Cardiac fibroblast (primary cell): ENCODE results near the gene SDC1.
"Not testable (repeated sequence)": the region's sequence is repeated elsewhere in the genome, so short reads cannot be mapped to it uniquely, and the experiment has no call there.

Experiments used
- DNase-seq, 2 donors: peaks; one replicate each; pipeline versions ENCODE4 v3.0.0 to v3.0.0-alpha.2; 2010; ENCODE audit warnings: low read depth in 2 of 2
- H3K4me3 ChIP-seq, 2 donors: replicated peaks in 1 of 2; 1 replicate in 1 of 2; 2 replicates in 1 of 2; pipeline ENCODE4 v1.5.1; 2011; ENCODE audit warnings: low read depth in 2 of 2, low read length in 2 of 2, mild to moderate bottlenecking in 2 of 2, moderate library complexity in 1 of 2
- TF ChIP-seq, protein P1 (sequence below): IDR thresholded peaks from one replicate; pipeline ENCODE4 v1.5.1; 2011; ENCODE audit warnings: low read depth, mild to moderate bottlenecking, low read length, inconsistent platforms

Gene SDC1

DNA sequence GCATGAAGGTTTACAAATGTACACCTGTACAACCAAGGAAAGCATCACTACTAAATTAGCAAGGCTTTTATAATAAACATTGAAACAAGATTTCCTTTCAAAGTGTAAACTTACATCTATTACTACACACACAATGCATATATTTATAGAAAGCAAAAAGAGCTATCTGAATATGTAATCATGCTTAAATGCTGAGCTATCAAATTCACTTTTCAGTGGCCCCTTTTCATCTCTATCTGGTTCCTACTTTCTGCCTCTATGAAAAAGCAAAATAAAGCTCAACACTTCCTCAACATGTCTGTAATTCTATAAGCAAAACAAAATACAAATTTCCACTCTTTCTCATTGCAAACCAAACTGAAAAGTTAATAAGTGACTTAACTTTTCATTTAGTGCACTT, 25.5 kb upstream of the SDC1 start:
- H3K4me3 ChIP-seq: no peak overlapping the region
- TF ChIP-seq, protein P1, sequence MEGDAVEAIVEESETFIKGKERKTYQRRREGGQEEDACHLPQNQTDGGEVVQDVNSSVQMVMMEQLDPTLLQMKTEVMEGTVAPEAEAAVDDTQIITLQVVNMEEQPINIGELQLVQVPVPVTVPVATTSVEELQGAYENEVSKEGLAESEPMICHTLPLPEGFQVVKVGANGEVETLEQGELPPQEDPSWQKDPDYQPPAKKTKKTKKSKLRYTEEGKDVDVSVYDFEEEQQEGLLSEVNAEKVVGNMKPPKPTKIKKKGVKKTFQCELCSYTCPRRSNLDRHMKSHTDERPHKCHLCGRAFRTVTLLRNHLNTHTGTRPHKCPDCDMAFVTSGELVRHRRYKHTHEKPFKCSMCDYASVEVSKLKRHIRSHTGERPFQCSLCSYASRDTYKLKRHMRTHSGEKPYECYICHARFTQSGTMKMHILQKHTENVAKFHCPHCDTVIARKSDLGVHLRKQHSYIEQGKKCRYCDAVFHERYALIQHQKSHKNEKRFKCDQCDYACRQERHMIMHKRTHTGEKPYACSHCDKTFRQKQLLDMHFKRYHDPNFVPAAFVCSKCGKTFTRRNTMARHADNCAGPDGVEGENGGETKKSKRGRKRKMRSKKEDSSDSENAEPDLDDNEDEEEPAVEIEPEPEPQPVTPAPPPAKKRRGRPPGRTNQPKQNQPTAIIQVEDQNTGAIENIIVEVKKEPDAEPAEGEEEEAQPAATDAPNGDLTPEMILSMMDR: no peak

DNA sequence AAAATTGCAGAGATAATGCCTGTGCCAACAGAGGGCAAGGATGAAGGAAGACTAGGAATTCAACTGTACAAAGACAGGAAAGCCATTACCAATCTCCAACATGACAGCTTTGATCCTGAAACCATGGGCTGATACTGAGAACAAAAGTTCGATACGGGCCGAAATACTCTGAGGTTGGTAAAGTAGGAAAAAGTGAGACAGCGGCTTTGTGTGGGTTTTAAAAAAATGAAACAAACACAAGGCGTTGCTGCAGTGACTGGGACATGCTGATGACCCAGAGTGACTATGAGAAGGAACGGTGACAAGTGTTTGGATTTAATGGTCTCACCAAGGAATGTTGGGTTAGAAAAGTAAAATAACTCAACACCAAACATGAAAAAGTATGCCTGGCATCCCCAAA, 24.2 kb upstream of the SDC1 start:
- no peak for DNase-seq
- TF ChIP-seq, protein P1: no peak
- H3K4me3 ChIP-seq: no peak overlapping the region

More for the DNA sequence above, 25.5 kb upstream of the SDC1 start:
- no peak for DNase-seq

DNA sequence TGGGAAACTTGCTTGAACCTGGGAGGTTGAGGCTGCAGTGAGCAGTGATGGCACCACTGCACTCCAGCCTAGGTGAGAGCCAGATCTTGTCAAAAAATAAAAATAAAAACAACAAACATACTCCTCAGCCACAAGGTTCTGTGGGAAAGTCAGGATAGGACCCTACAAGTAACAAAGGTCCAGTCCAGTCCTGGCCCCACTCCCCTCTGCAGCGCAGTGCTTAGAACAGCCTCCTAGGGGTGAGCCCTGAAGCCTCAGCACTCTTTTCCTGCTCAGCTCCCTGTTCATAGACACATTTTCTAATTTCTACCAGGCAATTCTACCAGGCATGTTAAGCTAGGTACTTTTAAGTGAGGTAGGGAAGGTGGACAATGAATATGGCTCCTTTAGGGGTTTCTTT, 22.2 kb upstream of the SDC1 start:
- DNase-seq: no peak
- TF ChIP-seq, protein P1: no peak
- no peak overlapping the region for H3K4me3 ChIP-seq

DNA sequence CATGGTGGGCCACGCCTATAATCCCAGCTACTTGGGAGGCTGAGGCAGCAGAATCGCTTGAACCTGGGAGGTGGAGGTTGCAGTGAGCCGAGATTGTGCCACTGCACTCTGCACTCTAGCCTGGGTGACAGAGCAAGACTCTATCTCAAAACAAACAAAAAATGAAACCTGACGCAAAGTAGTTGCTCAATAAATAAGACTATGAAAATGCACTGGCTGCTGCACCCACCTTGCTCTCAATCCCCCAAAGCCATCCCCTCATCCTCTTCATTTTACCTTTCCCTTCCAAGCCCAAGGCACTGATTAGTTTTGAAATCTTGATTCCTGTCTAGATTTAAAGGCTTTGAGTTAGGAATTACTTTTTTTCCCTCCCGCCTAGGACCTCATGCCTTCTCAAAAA, 18.7 kb upstream of the SDC1 start:
- not testable (repeated sequence) for DNase-seq

DNA sequence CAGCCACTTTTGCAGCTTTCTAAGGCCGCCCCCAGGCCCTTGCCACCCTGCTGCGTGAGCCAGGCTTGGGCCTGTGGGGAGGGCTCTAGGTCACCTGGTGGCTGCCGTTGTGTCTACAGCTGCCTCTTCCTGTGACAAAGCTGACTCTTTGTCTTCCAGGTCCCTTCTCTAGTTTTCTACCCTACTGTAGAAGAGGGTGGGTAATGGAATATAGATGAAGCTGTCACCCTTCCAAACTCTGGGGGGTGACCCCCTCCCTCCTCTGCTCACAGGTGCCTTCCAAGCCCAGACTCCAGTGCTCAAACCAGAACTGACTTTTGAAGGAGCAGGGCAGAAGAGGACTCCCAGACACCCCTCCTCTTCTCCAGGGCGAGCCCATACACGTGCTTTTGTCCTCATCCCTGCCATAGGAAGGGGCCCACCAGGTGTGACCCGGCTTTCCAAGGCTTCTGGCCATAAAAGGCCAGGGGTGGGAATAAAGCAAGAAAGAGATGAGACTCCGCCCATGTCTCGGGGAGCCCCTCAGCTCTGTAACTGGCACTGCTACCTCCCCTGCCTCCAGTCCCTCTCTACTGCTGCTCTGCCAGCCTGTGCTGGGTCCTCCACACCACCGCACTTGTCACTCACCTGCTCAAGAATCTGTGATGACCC, 17.9 kb upstream of the SDC1 start:
- TF ChIP-seq, protein P1: no peak
- no peak overlapping the region for H3K4me3 ChIP-seq
- DNase-seq: no peak

More for the DNA sequence above, 18.7 kb upstream of the SDC1 start:
- not testable (repeated sequence) for H3K4me3 ChIP-seq

DNA sequence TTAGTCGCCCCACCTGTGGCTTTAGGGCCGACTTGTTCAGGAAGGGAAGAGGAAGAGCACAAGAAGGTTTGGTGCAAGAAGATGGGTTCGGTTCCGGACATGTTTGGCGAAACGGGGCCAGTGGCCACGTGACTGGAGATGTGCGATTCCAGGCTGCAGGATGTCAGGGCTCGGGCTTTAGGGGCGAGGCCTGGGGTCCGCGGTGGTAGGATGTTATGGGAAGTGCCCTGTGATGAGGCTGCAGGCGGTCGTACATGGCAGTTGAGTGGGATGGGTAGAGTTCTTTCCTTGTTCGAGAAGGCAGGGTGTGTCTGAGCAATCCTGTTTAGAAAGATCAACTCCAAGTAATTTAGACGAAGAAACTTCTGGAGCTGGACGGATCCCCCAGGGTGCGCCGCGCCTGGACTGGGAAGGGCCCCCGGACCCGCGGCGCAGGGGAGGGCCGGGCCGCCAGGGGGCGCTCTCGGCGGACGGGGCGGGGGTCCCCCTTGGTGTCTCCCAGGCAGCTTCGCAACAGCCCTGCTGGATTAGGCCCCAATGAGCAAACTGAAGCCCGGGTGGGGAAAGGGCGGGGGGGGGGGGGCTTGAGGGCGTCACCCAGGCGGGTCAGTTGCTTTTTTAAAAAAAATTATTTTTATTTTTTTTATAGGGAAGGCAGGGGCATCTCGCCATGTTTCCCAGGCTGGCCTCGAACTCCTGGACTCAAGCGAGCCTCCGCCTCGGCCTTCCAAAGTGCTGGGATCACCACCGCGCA, 17.2 kb upstream of the SDC1 start:
- TF ChIP-seq, protein P1: peak; percentile 13
- no peak for DNase-seq
- H3K4me3 ChIP-seq: no peak overlapping the region

DNA sequence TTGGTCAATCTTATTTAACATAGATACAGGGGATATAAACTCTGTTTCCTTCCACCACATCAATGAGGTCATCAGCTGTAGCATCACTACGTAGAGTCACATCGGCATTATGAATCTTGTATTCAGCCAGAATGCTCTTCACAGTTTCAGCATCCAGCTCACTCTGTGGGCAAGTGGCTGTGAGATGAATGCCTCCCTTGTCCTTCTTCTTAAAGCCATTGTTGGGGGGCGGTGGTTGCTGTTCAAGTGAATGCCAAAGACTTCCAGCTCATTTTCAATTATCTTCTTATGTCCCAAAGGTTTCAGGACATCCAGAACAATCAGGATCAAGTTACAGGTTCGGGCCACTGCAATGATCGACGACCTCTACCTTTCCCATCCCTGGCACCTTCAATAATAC, 15.4 kb upstream of the SDC1 start:
- not testable (repeated sequence) for DNase-seq, H3K4me3 ChIP-seq

DNA sequence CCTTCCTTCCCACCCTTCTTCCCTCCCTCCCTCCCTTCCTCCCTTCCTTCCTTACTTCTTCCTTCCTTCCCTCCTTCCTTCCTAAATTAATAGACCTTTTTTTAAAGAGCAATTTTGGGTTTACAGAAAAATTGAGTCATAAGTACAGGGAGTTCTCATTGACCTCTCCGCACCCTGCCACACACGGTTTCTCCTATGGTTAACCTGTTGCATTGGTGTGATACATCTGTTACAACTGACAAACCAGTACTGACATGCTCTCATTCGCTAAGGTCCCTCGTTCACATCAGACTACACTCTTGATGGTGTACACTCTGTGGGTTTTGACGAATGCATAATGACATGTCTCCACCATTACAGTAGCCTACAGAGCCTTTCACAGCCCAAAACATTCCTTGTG, 11.6 kb upstream of the SDC1 start:
- DNase-seq: no peak
- TF ChIP-seq, protein P1: no peak
- no peak overlapping the region for H3K4me3 ChIP-seq
